ENCODE data around the gene TERT. TPM values are rescaled to one million over a fixed set of nuclear protein-coding genes. Genes with fewer than 3 reads are reported as not detected.

Gene TERT
- total and polyA plus RNA-seq, 2 of the 13 experiments (the other 11 are each of a cell fraction or from before 2014, with no cell fraction given), result 4.3 to 5.9 TPM

DNA sequence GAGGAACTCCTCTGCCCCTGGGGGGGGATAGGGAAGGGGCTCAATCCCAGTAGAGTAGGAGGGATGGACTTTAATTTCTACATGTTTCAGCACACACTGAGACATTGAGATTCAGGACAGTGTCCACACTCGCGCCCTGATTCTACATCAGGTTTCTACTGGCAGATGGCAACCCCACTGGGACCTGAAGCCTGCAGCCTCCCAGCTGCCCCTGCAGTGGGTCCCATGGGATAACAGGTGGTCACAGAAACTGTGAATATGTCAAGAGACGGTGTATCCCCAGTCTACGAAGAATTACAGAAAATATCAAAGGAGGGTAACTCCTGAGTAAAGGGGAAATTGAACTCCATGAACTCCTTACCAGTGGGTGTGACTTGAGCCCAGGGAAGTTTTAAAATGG, 2.4 kb upstream of the TERT start:
- Histone ChIP-seq H3K79me2 (ENCODE audit: insufficient read depth, low read length) (no peaks in the 10 kb centered on the region), H3K36me3 (replicated peaks in 1 of 2; ENCODE audit: control insufficient read depth in 1 of 2, insufficient read depth in 2 of 2, low read length in 2 of 2) (no peaks in the 10 kb centered on the region), H3K9ac (ENCODE audit: insufficient read depth, low read depth, low read length) (no peak overlapping the region), H3K4me3 (replicated peaks in 1 of 3; ENCODE audit: insufficient read depth in 1 of 3, low read depth in 2 of 3, low read length in 3 of 3) (no peak overlapping the region), H3K4me2 (ENCODE audit: low read depth, low read length) (no peak overlapping the region), H2AFZ (ENCODE audit: low read length) (no peak overlapping the region), H3K9me3 (ENCODE audit: low read length) (no peaks in the 10 kb centered on the region), H3K27ac (ENCODE audit: extremely low read length, insufficient read depth, low read length) (no peak overlapping the region), H3K4me1 (ENCODE audit: insufficient read depth, low read length) (peaks cover 18% of the 10 kb centered on the region), H3K27me3 (ENCODE audit: control insufficient read depth in 1 of 2, insufficient read depth in 2 of 2, low read length in 2 of 2) (peaks cover 10 to 55% of the 10 kb centered on the region in 2 experiments), H4K20me1 (ENCODE audit: insufficient read depth, low read length) (no peaks in the 10 kb centered on the region)
- intact Hi-C loops (cut with micrococcal nuclease; ENCODE audit: unreplicated experiment) (no loop called here), in situ Hi-C loops (cut with HindIII; ENCODE audit: extremely low pct_ligation_motif_present, low pct_unique_long_range_greater_than_20kb) (no loop called here)
- BruUV-seq (replicated peaks), result no TSS peak
- ChIA-PET CTCF (ENCODE audit: low intra/inter-chr PET ratio, low total read pairs) (no interaction called here), POLR2A (no interaction called here)
- WGBS (ENCODE audit: low lambda C conversion rate), result 47% methylated on average over 4 of the region's 4 CpGs
- no peak for DNase-seq (ENCODE audit: low spot score)
- no peak for FAIRE-seq
- no peak for ATAC-seq
- TF ChIP-seq SMAD3 (CRISPR knock-in tag; IDR thresholded peaks at IDR 0.05) (no peak), ZKSCAN8 (CRISPR knock-in tag; IDR thresholded peaks at IDR 0.05; ENCODE audit: borderline replicate concordance) (no peak), ZSCAN25 (CRISPR knock-in tag; IDR thresholded peaks at IDR 0.05) (no peak)
- TF ChIP-seq, protein P1, sequence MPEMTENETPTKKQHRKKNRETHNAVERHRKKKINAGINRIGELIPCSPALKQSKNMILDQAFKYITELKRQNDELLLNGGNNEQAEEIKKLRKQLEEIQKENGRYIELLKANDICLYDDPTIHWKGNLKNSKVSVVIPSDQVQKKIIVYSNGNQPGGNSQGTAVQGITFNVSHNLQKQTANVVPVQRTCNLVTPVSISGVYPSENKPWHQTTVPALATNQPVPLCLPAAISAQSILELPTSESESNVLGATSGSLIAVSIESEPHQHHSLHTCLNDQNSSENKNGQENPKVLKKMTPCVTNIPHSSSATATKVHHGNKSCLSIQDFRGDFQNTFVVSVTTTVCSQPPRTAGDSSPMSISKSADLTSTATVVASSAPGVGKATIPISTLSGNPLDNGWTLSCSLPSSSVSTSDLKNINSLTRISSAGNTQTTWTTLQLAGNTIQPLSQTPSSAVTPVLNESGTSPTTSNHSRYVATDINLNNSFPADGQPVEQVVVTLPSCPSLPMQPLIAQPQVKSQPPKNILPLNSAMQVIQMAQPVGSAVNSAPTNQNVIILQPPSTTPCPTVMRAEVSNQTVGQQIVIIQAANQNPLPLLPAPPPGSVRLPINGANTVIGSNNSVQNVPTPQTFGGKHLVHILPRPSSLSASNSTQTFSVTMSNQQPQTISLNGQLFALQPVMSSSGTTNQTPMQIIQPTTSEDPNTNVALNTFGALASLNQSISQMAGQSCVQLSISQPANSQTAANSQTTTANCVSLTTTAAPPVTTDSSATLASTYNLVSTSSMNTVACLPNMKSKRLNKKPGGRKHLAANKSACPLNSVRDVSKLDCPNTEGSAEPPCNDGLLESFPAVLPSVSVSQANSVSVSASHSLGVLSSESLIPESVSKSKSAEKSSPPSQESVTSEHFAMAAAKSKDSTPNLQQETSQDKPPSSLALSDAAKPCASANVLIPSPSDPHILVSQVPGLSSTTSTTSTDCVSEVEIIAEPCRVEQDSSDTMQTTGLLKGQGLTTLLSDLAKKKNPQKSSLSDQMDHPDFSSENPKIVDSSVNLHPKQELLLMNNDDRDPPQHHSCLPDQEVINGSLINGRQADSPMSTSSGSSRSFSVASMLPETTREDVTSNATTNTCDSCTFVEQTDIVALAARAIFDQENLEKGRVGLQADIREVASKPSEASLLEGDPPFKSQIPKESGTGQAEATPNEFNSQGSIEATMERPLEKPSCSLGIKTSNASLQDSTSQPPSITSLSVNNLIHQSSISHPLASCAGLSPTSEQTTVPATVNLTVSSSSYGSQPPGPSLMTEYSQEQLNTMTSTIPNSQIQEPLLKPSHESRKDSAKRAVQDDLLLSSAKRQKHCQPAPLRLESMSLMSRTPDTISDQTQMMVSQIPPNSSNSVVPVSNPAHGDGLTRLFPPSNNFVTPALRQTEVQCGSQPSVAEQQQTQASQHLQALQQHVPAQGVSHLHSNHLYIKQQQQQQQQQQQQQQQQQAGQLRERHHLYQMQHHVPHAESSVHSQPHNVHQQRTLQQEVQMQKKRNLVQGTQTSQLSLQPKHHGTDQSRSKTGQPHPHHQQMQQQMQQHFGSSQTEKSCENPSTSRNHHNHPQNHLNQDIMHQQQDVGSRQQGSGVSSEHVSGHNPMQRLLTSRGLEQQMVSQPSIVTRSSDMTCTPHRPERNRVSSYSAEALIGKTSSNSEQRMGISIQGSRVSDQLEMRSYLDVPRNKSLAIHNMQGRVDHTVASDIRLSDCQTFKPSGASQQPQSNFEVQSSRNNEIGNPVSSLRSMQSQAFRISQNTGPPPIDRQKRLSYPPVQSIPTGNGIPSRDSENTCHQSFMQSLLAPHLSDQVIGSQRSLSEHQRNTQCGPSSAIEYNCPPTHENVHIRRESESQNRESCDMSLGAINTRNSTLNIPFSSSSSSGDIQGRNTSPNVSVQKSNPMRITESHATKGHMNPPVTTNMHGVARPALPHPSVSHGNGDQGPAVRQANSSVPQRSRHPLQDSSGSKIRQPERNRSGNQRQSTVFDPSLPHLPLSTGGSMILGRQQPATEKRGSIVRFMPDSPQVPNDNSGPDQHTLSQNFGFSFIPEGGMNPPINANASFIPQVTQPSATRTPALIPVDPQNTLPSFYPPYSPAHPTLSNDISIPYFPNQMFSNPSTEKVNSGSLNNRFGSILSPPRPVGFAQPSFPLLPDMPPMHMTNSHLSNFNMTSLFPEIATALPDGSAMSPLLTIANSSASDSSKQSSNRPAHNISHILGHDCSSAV (CRISPR knock-in tag; IDR thresholded peaks at IDR 0.05; ENCODE audit: borderline replicate concordance), result no peak
- TF ChIP-seq, protein P2, sequence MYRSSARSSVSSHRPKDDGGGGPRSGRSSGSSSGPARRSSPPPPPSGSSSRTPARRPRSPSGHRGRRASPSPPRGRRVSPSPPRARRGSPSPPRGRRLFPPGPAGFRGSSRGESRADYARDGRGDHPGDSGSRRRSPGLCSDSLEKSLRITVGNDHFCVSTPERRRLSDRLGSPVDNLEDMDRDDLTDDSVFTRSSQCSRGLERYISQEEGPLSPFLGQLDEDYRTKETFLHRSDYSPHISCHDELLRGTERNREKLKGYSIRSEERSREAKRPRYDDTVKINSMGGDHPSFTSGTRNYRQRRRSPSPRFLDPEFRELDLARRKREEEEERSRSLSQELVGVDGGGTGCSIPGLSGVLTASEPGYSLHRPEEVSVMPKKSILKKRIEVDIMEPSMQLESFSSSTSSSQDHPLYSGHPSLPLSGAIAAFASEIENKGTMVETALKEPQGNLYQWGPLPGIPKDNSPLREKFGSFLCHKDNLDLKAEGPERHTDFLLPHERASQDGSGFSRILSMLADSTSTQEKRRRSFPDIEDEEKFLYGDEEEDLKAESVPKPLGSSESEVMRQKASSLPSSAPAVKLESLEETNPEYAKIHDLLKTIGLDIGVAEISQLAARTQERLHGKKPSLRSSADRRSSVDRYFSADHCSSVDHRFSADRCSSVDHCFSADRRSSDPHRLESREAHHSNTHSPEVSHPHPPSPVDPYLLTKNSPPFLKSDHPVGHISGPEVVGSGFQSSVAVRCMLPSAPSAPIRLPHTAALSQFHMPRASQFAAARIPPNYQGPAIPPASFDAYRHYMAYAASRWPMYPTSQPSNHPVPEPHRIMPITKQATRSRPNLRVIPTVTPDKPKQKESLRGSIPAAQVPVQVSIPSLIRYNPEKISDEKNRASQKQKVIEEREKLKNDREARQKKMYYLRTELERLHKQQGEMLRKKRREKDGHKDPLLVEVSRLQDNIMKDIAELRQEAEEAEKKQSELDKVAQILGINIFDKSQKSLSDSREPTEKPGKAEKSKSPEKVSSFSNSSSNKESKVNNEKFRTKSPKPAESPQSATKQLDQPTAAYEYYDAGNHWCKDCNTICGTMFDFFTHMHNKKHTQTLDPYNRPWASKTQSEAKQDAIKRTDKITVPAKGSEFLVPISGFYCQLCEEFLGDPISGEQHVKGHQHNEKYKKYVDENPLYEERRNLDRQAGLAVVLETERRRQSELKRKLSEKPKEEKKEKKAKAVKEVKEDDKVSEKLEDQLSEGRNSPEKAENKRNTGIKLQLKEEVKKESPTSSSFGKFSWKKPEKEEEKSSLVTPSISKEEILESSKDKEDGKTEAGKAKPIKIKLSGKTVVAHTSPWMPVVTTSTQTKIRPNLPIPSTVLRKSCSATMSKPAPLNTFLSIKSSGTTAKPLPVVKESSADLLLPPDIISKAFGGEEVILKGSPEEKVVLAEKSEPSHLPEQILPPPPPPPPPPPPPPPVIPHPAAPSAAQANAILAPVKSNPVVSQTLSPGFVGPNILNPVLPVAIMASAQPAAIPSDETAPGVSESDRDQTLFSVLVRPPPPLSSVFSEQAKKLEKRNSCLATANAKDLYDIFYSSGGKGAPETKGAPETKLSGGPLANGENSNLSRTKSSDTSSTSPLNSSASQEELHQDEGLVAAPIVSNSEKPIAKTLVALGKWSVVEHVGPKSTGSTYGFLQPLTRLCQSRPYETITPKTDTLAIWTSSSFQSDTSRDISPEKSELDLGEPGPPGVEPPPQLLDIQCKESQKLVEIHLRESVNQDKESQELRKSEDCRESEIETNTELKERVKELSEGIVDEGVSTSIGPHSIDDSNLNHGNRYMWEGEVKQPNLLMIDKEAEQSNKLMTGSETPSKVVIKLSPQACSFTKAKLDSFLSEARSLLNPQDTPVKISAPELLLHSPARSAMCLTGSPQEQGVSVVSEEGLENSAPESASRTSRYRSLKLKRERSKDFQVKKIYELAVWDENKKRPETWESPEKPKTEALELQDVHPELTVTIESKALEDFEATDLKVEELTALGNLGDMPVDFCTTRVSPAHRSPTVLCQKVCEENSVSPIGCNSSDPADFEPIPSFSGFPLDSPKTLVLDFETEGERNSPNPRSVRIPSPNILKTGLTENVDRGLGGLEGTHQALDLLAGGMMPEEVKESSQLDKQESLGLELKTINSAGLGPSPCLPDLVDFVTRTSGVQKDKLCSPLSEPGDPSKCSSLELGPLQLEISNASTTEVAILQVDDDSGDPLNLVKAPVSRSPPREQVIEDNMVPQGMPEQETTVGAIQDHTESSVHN (CRISPR knock-in tag; IDR thresholded peaks at IDR 0.05), result no peak

Measured in HepG2 (cell line).